Hepatocyte (in vitro differentiated cells): ENCODE measurements around the gene GKN1. TPM values are rescaled to one million over a fixed set of nuclear protein-coding genes. Genes with fewer than 3 reads are reported as not detected.

Experiments
- DNase-seq: peaks from one replicate; pipeline ENCODE4 v3.0.0-alpha.2; 2016; ENCODE audit warnings: low spot score
- H2AFZ ChIP-seq: fragments of 200-600 bp; sonication (generic); 2 replicates; pipeline ENCODE4 v1.6.0; 2016; ENCODE audit warnings: antibody characterized with exemption, mild to moderate bottlenecking
- H3K27ac ChIP-seq: fragments of 200-600 bp; sonication (generic); 2 replicates; pipeline ENCODE4 v1.5.1; 2016; ENCODE audit warnings: mild to moderate bottlenecking
- H3K27me3 ChIP-seq: fragments of 200-600 bp; sonication (generic); 2 replicates; pipeline ENCODE4 v1.6.1; 2016
- H3K36me3 ChIP-seq: fragments of 200-600 bp; sonication (generic); replicated peaks from 2 replicates; pipeline ENCODE4 v1.5.1; 2016; ENCODE audit warnings: low read depth; ENCODE audit not compliant: insufficient read depth
- H3K4me1 ChIP-seq: fragments of 200-600 bp; sonication (generic); 2 replicates; pipeline ENCODE4 v1.5.1; 2016; ENCODE audit warnings: mild to moderate bottlenecking, moderate library complexity; ENCODE audit not compliant: insufficient read depth
- H3K4me2 ChIP-seq: fragments of 200-600 bp; sonication (generic); 2 replicates; pipeline ENCODE4 v1.6.0; 2016
- H3K4me3 ChIP-seq: fragments of 200-600 bp; sonication (generic); 2 replicates; pipeline ENCODE4 v1.5.1; 2016; ENCODE audit warnings: mild to moderate bottlenecking
- H3K79me2 ChIP-seq: fragments of 200-600 bp; sonication (generic); 2 replicates; pipeline ENCODE4 v1.6.0; 2017; ENCODE audit warnings: mild to moderate bottlenecking
- H3K9me2 ChIP-seq: fragments of 200-600 bp; sonication (generic); replicated peaks from 2 replicates; pipeline ENCODE4 v1.6.0; 2017; ENCODE audit warnings: mild to moderate bottlenecking; ENCODE audit not compliant: insufficient read depth
- H3K9me3 ChIP-seq: fragments of 200-600 bp; sonication (generic); 2 replicates; pipeline ENCODE4 v1.5.1; 2016; ENCODE audit warnings: low read depth, mild to moderate bottlenecking
- H4K20me1 ChIP-seq: fragments of 200-600 bp; sonication (generic); 2 replicates; pipeline ENCODE4 v1.6.0; 2016; ENCODE audit warnings: mild to moderate bottlenecking; ENCODE audit not compliant: insufficient read depth, poor library complexity, severe bottlenecking
- CTCF ChIP-seq: fragments of 200-600 bp; sonication (generic); IDR thresholded peaks from 2 replicates; pipeline ENCODE4 v1.5.1; 2016; ENCODE audit warnings: antibody characterized with exemption, mild to moderate bottlenecking; ENCODE audit not compliant: poor library complexity
- EZH2 ChIP-seq: fragments of 200-600 bp; sonication (generic); IDR thresholded peaks from 2 replicates; pipeline ENCODE4 v1.6.1; 2016; ENCODE audit warnings: antibody characterized with exemption, mild to moderate bottlenecking, borderline replicate concordance
- EZH2phosphoT487 ChIP-seq: fragments of 200-600 bp; sonication (generic); IDR thresholded peaks from one replicate; pipeline ENCODE4 v1.6.1; 2018; ENCODE audit warnings: antibody characterized with exemption, mild to moderate bottlenecking, low read depth, moderate library complexity; ENCODE audit not compliant: unreplicated experiment, severe bottlenecking
- WGBS: methylation state at CpG from one replicate; pipeline ENCODE4 v1.1.6; 2016; ENCODE audit warnings: low lambda C conversion rate; ENCODE audit errors: missing lambda C conversion rate; 5-methylcytosine and 5-hydroxymethylcytosine counted together
- polyA plus RNA-seq: library from polyadenylated mRNA; unstranded; fragments of >200 nt; fragmentation: Nextera tagmentation; extraction: Ambion mirVana; gene quantifications from 2 replicates; pipeline ENCODE4 v1.2.1, GENCODE V29; 2016
- total RNA-seq: library from RNA; depleted of rRNA; stranded (reverse); fragments of >200 nt; gene quantifications from 2 replicates; pipeline ENCODE4 v1.2.3, GENCODE V29; 2014

Gene GKN1
- total and polyA plus RNA-seq, 2 experiments from 2014 or later, result 0.25 to 0.53 TPM

GRCh38 chr2:69013840-69014821 is 39.7 kb downstream of the GKN1 start:
- H3K27ac ChIP-seq, result peak overlapping the region; percentile 60
- peak; percentile 39 for DNase-seq

GRCh38 chr2:69017080-69017479 is 42.6 kb downstream of the GKN1 start:
- 75% methylated on average over 5 of the region's 5 CpGs for WGBS
- peaks cover 29% of the 10 kb centered on the region for H4K20me1 ChIP-seq

More at GRCh38 chr2:69013840-69014821, 39.7 kb downstream of the GKN1 start:
- H3K9me2 ChIP-seq, result no peaks in the 10 kb centered on the region
- H2AFZ ChIP-seq, result peak overlapping the region; percentile 90
- peak overlapping the region; percentile 82 for H3K4me2 ChIP-seq
- H3K79me2 ChIP-seq, result peaks cover 50% of the 10 kb centered on the region
- no peaks in the 10 kb centered on the region for H3K9me3 ChIP-seq
- H4K20me1 ChIP-seq, result peaks cover 22% of the 10 kb centered on the region
- H3K27me3 ChIP-seq, result peaks cover 11% of the 10 kb centered on the region
- 4% methylated on average over 20 of the region's 20 CpGs for WGBS
- peak overlapping the region; percentile 50 for H3K4me3 ChIP-seq
- TF ChIP-seq CTCF (no peak), EZH2 (peak; percentile 53), EZH2phosphoT487 (no peak)
- no peaks in the 10 kb centered on the region for H3K36me3 ChIP-seq
- peaks cover 6% of the 10 kb centered on the region for H3K4me1 ChIP-seq

GRCh38 chr2:69017835-69018234 is 43.4 kb downstream of the GKN1 start:
- peak overlapping the region; percentile 82 for H3K4me2 ChIP-seq
- H3K4me1 ChIP-seq, result peaks cover 6% of the 10 kb centered on the region
- 65% methylated on average over 3 of the region's 3 CpGs for WGBS
- no peaks in the 10 kb centered on the region for H3K36me3 ChIP-seq
- DNase-seq, result no peak
- H3K27me3 ChIP-seq, result peaks cover 11% of the 10 kb centered on the region
- no peaks in the 10 kb centered on the region for H3K9me3 ChIP-seq
- no peak for TF ChIP-seq EZH2
- TF ChIP-seq EZH2phosphoT487, result no peak
- TF ChIP-seq CTCF, result no peak
- peaks cover 84% of the 10 kb centered on the region for H3K79me2 ChIP-seq
- H4K20me1 ChIP-seq, result peaks cover 29% of the 10 kb centered on the region
- H2AFZ ChIP-seq, result no peak overlapping the region
- no peak overlapping the region for H3K4me3 ChIP-seq
- H3K9me2 ChIP-seq, result no peaks in the 10 kb centered on the region
- H3K27ac ChIP-seq, result no peak overlapping the region

More at GRCh38 chr2:69017080-69017479, 42.6 kb downstream of the GKN1 start:
- H2AFZ ChIP-seq, result no peak overlapping the region
- no peaks in the 10 kb centered on the region for H3K36me3 ChIP-seq
- no peaks in the 10 kb centered on the region for H3K9me3 ChIP-seq
- no peaks in the 10 kb centered on the region for H3K9me2 ChIP-seq
- peak; percentile 42 for DNase-seq
- peaks cover 11% of the 10 kb centered on the region for H3K27me3 ChIP-seq
- peaks cover 76% of the 10 kb centered on the region for H3K79me2 ChIP-seq
- peak overlapping the region; percentile 36 for H3K27ac ChIP-seq
- TF ChIP-seq EZH2 (no peak), EZH2phosphoT487 (no peak), CTCF (no peak)
- H3K4me3 ChIP-seq, result no peak overlapping the region
- peaks cover 6% of the 10 kb centered on the region for H3K4me1 ChIP-seq
- H3K4me2 ChIP-seq, result peak overlapping the region; percentile 82
